ENCODE results near the gene RBM27. TPM values are rescaled to one million over a fixed set of nuclear protein-coding genes. Genes with fewer than 3 reads are reported as not detected.

RBM27 gene
- total RNA-seq, 1 experiment from 2014 or later = 11.0 TPM

DNA sequence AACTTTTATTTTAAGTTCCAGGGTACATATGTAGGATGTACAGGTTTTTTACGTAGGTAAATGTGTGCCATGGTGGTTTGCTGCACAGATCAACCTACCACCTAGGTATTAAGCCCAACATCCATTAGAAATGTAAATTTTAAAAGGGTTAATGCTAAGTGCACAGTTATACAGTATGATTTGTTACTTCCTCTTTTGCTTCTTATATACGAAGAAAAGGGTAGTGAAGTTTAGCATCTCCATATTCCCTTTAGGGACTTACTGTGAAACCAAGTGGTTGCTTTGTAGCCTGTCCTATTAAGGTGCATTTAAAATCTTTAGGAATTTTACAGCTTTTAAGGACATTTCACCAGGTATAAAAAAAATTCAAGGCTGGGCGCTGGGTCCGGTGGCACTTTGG is 46.4 kb downstream of the RBM27 start:
- in situ Hi-C loops (cut with HindIII; ENCODE audit: low pct_unique_long_range_greater_than_20kb, low sequenced_read_pairs) = no loop called here
- no peak for DNase-seq (ENCODE audit: low read depth)

Other genes starting within 250 kb of the RBM27 start
- gene PLAC8L1, start 98.0 kb upstream of the RBM27 start, total RNA-seq (2014; rRNA removed; shearing (Covaris generic); ENCODE audit: low replicate concordance) = not detected in 2 replicates
- gene LARS1, start 21.0 kb upstream of the RBM27 start, total RNA-seq (2014; rRNA removed; shearing (Covaris generic); ENCODE audit: low replicate concordance) = 37.7 and 43.6 TPM in 2 replicates
- not detected in 2 replicates for gene POU4F3, start 135.2 kb downstream of the RBM27 start, total RNA-seq (2014; rRNA removed; shearing (Covaris generic); ENCODE audit: low replicate concordance)
- 17.8 and 21.5 TPM in 2 replicates for gene TCERG1, start 243.7 kb downstream of the RBM27 start, total RNA-seq (2014; rRNA removed; shearing (Covaris generic); ENCODE audit: low replicate concordance)

All from Caki2 (cell line).